HUES6 (cell line): Measurements from ENCODE around the gene CDKAL1.
"Not testable (repeated sequence)": the region's sequence is repeated elsewhere in the genome, so short reads cannot be mapped to it uniquely, and the experiment has no call there.

Experiments used
- H3K27ac ChIP-seq: 2 replicates; pipeline ENCODE4 v1.7.0; 2013; ENCODE audit warnings: low read depth, mild to moderate bottlenecking, low read length, inconsistent platforms
- H3K27me3 ChIP-seq: 2 replicates; pipeline ENCODE4 v1.6.1; 2013; ENCODE audit warnings: low read length; ENCODE audit not compliant: control insufficient read depth, insufficient read depth
- H3K36me3 ChIP-seq: 2 replicates; pipeline ENCODE4 v1.6.1; 2013; ENCODE audit warnings: low read length; ENCODE audit not compliant: control insufficient read depth, insufficient read depth
- H3K4me1 ChIP-seq: 2 replicates; pipeline ENCODE4 v1.6.1; 2013; ENCODE audit warnings: low read length; ENCODE audit not compliant: control insufficient read depth, insufficient read depth
- H3K4me3 ChIP-seq: 2 replicates; pipeline ENCODE4 v1.5.1; 2013; ENCODE audit warnings: low read depth, low read length
- H3K9ac ChIP-seq: one replicate; pipeline ENCODE4 v1.6.1; 2013; ENCODE audit warnings: mild to moderate bottlenecking, low read length
- H3K9me3 ChIP-seq: 2 replicates; pipeline ENCODE4 v1.6.1; 2013; ENCODE audit warnings: low read depth, low read length; ENCODE audit not compliant: control insufficient read depth, insufficient read depth

The CDKAL1 gene

GRCh38 chr6:20590476-20590875 is 56.2 kb downstream of the CDKAL1 start:
- not testable (repeated sequence) for H3K27ac ChIP-seq, H3K4me1 ChIP-seq, H3K27me3 ChIP-seq, H3K36me3 ChIP-seq, H3K9me3 ChIP-seq, H3K4me3 ChIP-seq, H3K9ac ChIP-seq

GRCh38 chr6:20594299-20594853 is 60.1 kb downstream of the CDKAL1 start:
- not testable (repeated sequence) for H3K9me3 ChIP-seq, H3K4me3 ChIP-seq, H3K4me1 ChIP-seq, H3K27ac ChIP-seq, H3K27me3 ChIP-seq, H3K9ac ChIP-seq, H3K36me3 ChIP-seq

- H3K4me1 ChIP-seq, result no peaks in the 10 kb centered on the region
- no peak overlapping the region for H3K9ac ChIP-seq
- no peaks in the 10 kb centered on the region for H3K27me3 ChIP-seq
- H3K9me3 ChIP-seq, result peaks cover 3% of the 10 kb centered on the region; the same call in 1 of the 2 replicates
- no peak overlapping the region for H3K4me3 ChIP-seq
- H3K36me3 ChIP-seq, result peaks cover 4% of the 10 kb centered on the region; the same call in 1 of the 2 replicates
- H3K27ac ChIP-seq, result no peak overlapping the region
These were observed 65.2 kb downstream of the CDKAL1 start for GRCh38 chr6:20599302-20600051.

DNA sequence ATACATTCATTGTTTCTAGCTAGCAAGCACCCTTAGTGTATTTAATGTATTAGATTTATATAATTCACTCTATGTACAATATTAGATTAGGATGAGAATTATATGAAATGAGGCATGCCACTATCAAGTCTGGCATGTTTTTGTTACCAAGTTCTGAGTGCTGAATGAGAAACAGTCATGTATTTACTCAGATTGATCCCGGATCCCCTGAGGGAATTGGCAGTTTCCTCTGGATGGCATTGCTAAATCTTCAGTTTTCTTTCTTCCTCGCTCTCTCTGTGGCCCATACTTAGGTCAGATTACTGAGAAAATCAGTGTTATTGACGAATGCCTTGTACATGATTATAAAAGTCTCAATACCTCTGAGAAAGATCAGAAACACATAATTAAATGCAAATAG is 66.6 kb downstream of the CDKAL1 start:
- Histone ChIP-seq H3K36me3 (peaks cover 3% of the 10 kb centered on the region; the same call in 1 of the 2 replicates), H3K9ac (no peak overlapping the region), H3K4me1 (0 out of 2 replicates have a peak, but pooled peaks cover 4% of the 10 kb centered on the region), H3K27me3 (no peaks in the 10 kb centered on the region), H3K27ac (no peak overlapping the region), H3K4me3 (no peak overlapping the region), H3K9me3 (peaks cover 3% of the 10 kb centered on the region; the same call in 1 of the 2 replicates)

DNA sequence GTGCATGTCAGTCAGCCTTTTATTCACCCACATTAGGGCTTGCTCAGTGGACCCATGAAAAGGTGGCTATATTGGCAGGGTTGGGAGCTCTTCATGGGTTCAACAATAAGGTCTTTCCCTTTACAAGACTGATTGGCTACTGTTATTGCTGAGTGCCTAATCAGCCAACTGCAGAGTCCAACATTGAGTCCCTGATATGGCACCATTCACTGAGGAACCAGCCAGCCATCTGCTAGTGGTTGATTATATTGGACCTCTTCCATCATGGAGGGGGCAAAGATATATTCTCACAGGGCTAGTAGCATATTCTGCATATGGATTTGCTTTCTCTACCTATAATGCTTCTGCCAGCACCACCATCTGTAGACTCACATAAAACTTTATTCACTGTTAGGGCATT is 69.9 kb downstream of the CDKAL1 start:
- Histone ChIP-seq H3K9ac (no peak overlapping the region), H3K27ac (no peak overlapping the region), H3K27me3 (no peaks in the 10 kb centered on the region), H3K4me3 (no peak overlapping the region), H3K9me3 (no peaks in the 10 kb centered on the region), H3K36me3 (no peaks in the 10 kb centered on the region), H3K4me1 (peaks cover 5% of the 10 kb centered on the region; the same call in 1 of the 2 replicates)

GRCh38 chr6:20605061-20605460 is 70.8 kb downstream of the CDKAL1 start:
- no peak overlapping the region for H3K4me3 ChIP-seq
- H3K9ac ChIP-seq, result no peak overlapping the region
- no peaks in the 10 kb centered on the region for H3K9me3 ChIP-seq
- no peak overlapping the region for H3K27ac ChIP-seq
- H3K27me3 ChIP-seq, result no peaks in the 10 kb centered on the region
- peaks cover 5% of the 10 kb centered on the region; the same call in 1 of the 2 replicates for H3K4me1 ChIP-seq
- H3K36me3 ChIP-seq, result no peaks in the 10 kb centered on the region

- H3K36me3 ChIP-seq, result no peaks in the 10 kb centered on the region
- no peaks in the 10 kb centered on the region for H3K9me3 ChIP-seq
- H3K9ac ChIP-seq, result no peak overlapping the region
These were observed 71.3 kb downstream of the CDKAL1 start for GRCh38 chr6:20605581-20605980.

GRCh38 chr6:20606831-20607230 is 72.6 kb downstream of the CDKAL1 start:
- Histone ChIP-seq H3K4me1 (peaks cover 5% of the 10 kb centered on the region; the same call in 1 of the 2 replicates), H3K36me3 (no peaks in the 10 kb centered on the region), H3K27me3 (no peaks in the 10 kb centered on the region), H3K9me3 (no peaks in the 10 kb centered on the region), H3K27ac (no peak overlapping the region), H3K4me3 (no peak overlapping the region), H3K9ac (no peak overlapping the region)

More at GRCh38 chr6:20605581-20605980, 71.3 kb downstream of the CDKAL1 start:
- peaks cover 5% of the 10 kb centered on the region; the same call in 1 of the 2 replicates for H3K4me1 ChIP-seq
- H3K27ac ChIP-seq, result no peak overlapping the region
- H3K27me3 ChIP-seq, result no peaks in the 10 kb centered on the region
- no peak overlapping the region for H3K4me3 ChIP-seq

DNA sequence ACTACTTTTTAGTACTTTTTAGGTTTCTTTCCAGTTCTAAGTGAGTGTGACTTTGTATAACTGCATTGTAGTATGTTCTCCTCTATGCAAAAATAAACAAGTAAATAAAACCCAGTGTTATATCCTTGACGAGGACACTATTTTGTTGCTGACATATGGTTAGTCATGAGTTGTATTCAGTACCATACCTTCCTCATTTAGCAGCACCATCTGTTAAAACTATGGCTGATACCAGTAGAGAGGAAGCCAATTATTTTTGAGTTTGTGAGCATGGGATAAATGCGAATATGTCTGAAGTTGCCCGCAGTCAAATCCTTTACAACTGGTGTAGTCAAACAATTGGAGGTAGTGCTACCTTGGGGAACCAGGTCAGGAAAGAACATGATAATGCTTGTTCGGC is 74.1 kb downstream of the CDKAL1 start:
- H3K4me1 ChIP-seq, result peaks cover 5% of the 10 kb centered on the region; the same call in 1 of the 2 replicates
- H3K27me3 ChIP-seq, result no peaks in the 10 kb centered on the region
- H3K9me3 ChIP-seq, result no peaks in the 10 kb centered on the region
- H3K4me3 ChIP-seq, result no peak overlapping the region
- H3K9ac ChIP-seq, result no peak overlapping the region
- no peaks in the 10 kb centered on the region for H3K36me3 ChIP-seq
- no peak overlapping the region for H3K27ac ChIP-seq

GRCh38 chr6:20608905-20609304 is 74.6 kb downstream of the CDKAL1 start:
- no peaks in the 10 kb centered on the region for H3K36me3 ChIP-seq
- H3K9me3 ChIP-seq, result no peaks in the 10 kb centered on the region
- no peak overlapping the region for H3K4me3 ChIP-seq
- H3K27ac ChIP-seq, result no peak overlapping the region
- H3K9ac ChIP-seq, result no peak overlapping the region
- peaks cover 5% of the 10 kb centered on the region; the same call in 1 of the 2 replicates for H3K4me1 ChIP-seq
- no peaks in the 10 kb centered on the region for H3K27me3 ChIP-seq

DNA sequence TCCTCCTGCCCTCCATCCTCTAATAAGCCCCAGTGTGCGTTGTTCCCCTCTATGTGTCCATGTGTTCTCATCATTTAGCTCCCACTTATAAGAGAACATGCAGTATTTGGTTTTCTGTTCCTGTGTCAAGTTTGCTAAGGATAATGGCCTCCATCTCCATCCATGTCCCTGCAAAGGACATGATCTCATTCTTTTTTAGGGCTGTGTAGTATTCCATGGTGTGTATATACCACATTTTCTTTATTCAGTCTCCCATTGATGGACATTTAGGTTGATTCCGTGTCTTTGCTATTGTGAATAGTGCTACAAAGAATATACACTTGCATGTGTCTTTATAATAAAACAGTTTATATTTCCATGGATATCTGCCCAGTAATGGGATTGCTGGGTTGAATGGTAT is 75.7 kb downstream of the CDKAL1 start:
- H3K4me3 ChIP-seq, H3K9ac ChIP-seq, H3K27me3 ChIP-seq, H3K9me3 ChIP-seq, H3K4me1 ChIP-seq, H3K36me3 ChIP-seq, H3K27ac ChIP-seq: not testable (repeated sequence)
